ENCODE data around the gene AGPAT1.

- no peak for TF ChIP-seq POLR2AphosphoS5 (IDR thresholded peaks at IDR 0.05; ENCODE audit: low read depth, low read length)
- no peak for TF ChIP-seq POLR2A (IDR thresholded peaks at IDR 0.05; ENCODE audit: low read depth, low read length)
- no peak for TF ChIP-seq PAX5 (IDR thresholded peaks at IDR 0.05; ENCODE audit: insufficient read depth, low read length, severe bottlenecking)
- no peak for TF ChIP-seq TAF1 (IDR thresholded peaks at IDR 0.05; ENCODE audit: low read depth, low read length)
These were observed 8.1 kb downstream of the AGPAT1 start for GRCh38 chr6:32167761-32168262.

Data from GM12891 (cell line).